Measurements from ENCODE around the gene MAGI2. TPM values are rescaled to one million over a fixed set of nuclear protein-coding genes. Genes with fewer than 3 reads are reported as not detected.

The MAGI2 gene
- polyA plus RNA-seq (ENCODE audit: insufficient read length in 4 of 4), result 10 to 100 TPM; 32.0 to 38.7 (median 33.7) TPM

- peak in 3 of 4 donors; percentile 51 to 68 (median 53) for DNase-seq (ENCODE audit: low read depth in 4 of 4, low spot score in 2 of 4)
Measured at GRCh38 chr7:79453558-79454360, at the start of gene MAGI2. Gene MAGI2, minus strand, starts transcription at chr7:79453667. Its CDS starts 347 bp downstream, at chr7:79453320.

DNA sequence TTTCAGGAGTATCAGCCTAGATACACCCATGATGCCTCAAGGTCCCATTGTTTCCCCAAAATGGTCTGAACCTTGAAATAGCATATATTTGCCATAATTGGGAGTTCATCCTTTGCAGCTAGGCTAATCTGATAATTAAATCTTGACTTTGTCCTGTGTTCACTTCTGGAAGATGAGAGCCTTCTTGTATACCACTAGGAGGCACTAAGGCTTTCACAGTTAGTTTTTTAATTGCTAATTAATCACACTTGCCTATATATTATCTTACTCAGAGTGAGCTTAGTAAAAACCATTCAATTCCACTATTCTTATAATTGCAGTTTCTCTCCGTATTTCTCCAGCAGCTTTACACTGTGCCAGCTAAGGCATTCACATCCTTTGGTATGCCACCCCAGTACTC is 48.7 kb upstream of the MAGI2 start:
- no peak for DNase-seq (ENCODE audit: low read depth in 4 of 4, low spot score in 2 of 4)

DNA sequence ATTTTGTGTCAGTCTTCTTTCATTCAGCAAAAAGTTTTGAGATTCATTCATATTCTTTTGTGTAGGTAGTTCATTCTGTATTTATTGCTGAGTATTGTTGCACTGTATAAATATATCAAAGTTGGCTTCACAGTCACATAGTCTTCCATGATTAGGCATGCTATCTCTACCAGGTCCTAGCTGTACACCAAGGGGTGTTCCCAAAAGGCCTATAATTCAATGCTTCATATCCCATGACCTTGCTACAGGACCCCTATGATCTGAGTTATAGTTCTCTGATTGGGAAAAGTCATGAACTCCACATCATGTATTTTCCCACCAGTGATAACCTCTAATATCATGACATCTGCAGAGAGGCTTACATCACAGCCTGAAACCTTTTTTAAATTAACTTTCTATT is 47.3 kb upstream of the MAGI2 start:
- no peak for DNase-seq (ENCODE audit: low read depth in 4 of 4, low spot score in 2 of 4)

GRCh38 chr7:79497728-79498127 is 44.3 kb upstream of the MAGI2 start:
- no peak for DNase-seq (ENCODE audit: low read depth in 4 of 4, low spot score in 2 of 4)

DNA sequence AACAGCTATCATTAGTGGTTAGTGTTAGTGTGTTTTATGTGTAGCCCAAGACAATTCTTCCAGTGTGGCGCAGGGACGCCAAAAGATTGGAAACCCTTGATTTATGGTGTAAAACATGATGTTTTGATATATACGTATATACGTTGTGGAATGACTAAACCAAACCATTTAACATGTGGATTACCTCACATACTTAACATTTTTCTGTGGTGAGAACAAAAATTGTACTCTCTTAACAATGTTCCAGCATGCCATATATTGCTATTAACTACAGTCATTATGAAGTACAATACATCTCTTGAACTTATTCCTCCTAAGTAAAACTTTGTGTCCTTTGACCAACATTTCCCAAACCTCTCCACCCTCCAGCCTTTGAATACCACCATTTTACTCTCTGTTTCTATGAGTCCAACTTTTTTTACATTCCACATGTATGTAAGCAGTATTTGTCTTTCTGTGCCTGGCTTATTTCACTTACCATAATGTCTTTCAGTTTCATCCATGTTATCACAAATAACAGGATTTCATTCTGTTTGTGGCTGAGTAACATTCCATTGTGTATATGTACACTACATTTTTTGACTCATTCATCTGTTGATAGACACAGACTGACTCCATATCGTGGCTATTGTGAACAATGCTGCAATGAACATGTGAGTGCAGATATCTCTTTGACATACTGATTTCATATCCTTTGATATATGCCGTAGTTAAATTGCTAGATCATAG is 42.2 kb upstream of the MAGI2 start:
- DNase-seq (ENCODE audit: low read depth in 4 of 4, low spot score in 2 of 4), result no peak

DNA sequence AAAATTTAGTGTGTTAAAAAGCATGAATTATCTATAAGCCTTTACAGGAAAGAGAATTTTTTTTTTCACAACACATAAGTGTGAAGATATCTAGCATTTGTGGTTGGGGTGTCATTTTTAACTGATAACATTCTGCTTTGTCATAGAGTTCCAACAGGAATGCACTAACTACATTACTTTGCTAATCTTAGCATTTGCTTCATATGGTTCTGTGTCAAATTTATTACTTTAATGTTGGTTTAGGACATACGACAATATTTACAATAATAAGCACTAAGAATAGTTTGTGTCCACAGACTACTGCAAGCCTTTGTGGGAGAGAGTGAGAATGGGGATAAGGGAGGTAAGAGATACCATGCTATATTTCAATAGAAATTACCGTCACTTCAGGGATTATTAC is 40.6 kb upstream of the MAGI2 start:
- DNase-seq (ENCODE audit: low read depth in 4 of 4, low spot score in 2 of 4), result no peak

DNA sequence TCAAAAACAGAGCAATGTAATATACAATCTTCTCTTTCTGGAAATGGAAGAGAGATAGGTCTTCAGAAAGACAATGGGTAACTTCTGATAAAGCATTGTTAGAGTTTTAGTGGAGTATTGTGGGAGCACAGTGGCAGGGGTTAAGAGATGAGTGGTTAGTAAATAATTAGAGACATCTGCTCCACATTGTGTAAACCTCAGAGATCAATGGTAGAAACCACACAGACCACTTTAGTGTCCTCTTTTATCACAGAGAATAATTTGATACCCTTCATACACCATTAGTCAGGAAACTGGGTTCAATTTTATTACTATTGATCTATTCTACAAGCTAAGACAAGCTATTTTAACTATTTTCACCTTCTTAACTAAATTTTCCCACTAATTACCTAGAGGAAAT is 35.9 kb upstream of the MAGI2 start:
- no peak for DNase-seq (ENCODE audit: low read depth in 4 of 4, low spot score in 2 of 4)

GRCh38 chr7:79478386-79478785 is 24.9 kb upstream of the MAGI2 start:
- DNase-seq (ENCODE audit: low read depth in 4 of 4, low spot score in 2 of 4), result no peak

DNA sequence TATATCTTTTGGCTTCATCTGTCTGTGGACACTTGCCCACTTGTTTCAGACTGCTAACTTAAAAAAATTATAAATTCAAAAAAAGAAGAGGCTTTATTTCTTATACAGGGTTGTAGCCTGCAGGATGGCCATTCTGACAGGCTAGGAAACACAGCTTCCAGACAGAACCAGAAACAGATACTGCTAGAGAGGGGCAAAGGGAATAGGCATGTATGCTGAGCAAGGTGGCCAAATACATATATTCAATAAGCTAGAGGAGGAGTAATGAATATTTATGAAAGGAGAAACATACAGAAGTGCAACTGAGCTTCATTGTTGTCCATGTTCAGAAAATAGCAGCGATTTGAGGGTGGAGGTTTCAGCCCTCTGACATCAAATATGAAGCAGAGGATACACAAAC is 22.0 kb upstream of the MAGI2 start:
- DNase-seq (ENCODE audit: low read depth in 4 of 4, low spot score in 2 of 4), result no peak

DNA sequence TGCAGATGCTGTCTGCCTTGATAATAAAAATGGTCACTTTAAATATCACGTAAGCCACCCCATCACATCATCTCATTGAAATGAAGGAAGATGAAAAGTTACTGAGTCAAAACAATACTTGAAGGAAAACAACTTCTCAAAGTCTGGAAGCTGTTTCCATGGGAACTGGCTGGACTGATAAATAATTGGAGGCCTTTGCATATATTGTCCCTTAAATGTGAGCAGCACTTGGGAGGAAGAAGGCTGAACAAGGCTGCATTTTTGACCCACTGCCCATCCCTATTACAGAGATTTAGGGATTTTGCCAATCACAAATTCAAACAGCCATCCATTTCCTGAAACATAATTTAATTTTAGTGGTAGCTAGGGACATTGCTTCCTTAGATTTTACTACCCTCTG is 18.2 kb upstream of the MAGI2 start:
- no peak for DNase-seq (ENCODE audit: low read depth in 4 of 4, low spot score in 2 of 4)

GRCh38 chr7:79471283-79471682 is 17.8 kb upstream of the MAGI2 start:
- DNase-seq (ENCODE audit: low read depth in 4 of 4, low spot score in 2 of 4), result no peak

GRCh38 chr7:79465551-79465950 is 12.1 kb upstream of the MAGI2 start:
- DNase-seq (ENCODE audit: low read depth in 4 of 4, low spot score in 2 of 4), result no peak

GRCh38 chr7:79464051-79464450 is 10.6 kb upstream of the MAGI2 start:
- DNase-seq (ENCODE audit: low read depth in 4 of 4, low spot score in 2 of 4), result no peak

DNA sequence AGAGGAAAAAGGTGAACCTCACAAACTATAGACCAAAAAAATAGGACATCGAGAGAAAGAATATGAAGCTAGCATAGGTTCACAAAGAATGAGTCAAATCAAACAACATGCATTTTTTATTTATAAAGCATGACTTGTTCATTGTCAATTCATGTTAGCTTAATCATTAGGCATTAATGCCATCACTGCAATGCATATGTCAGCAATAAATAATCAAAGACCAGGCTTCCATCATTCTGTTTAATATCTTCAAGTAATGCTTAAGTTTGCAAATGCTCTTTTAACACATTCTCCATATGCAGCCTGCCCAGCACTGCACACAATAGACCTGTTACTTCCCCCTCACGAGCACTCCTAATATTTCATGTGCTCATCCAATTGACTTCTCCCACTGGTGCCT is 8.9 kb upstream of the MAGI2 start:
- DNase-seq (ENCODE audit: low read depth in 4 of 4, low spot score in 2 of 4), result no peak

DNA sequence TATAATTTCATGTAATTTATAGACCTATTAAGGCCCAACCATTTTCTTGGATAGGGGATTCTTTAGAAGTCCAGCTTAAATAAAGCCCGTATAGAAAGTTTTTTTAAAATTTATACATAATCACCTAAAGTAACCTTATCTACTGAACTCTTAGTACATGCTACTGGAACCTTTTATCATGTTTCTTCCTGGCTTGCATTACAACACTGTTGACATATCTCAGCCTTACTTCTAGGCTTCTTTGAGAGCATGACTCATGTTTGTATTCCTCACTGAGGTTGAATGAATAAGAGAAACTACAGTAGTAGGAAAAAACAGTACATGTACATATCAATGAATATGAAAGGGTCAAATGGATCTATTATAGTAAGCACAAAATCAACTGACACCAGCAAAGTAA is 8.2 kb upstream of the MAGI2 start:
- no peak for DNase-seq (ENCODE audit: low read depth in 4 of 4, low spot score in 2 of 4)

GRCh38 chr7:79459381-79459780 is 5.9 kb upstream of the MAGI2 start:
- DNase-seq (ENCODE audit: low read depth in 4 of 4, low spot score in 2 of 4), result no peak

GRCh38 chr7:79458796-79459195 is 5.3 kb upstream of the MAGI2 start:
- no peak for DNase-seq (ENCODE audit: low read depth in 4 of 4, low spot score in 2 of 4)

DNA sequence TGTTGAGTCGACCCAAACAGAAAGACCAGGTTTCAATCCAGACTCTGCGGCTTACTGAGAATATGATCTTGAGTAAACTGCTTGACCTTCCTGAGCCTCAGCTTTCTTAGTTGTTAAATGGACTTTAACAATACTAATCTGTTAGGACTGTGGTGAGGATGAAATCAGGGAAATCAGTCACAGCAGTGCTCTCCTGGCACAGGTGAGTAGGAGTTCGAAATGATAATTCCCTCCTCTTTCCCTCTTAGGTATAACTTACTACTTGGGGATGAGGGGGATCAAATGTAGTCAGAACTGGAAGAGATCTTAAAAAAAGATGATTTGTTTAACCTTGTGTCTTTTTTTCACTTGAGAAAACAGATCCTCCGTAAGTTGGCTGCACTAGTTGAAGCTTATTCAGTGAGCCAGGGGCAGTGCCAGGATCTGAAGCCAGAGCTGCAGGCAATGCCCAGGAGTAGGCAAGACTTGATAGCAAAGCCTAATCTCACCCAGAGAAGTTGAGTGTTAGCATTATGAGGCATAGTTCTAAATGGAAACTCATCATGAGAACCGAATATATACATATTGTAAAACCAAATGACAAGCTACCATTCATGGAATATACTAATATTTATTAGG is 1.8 kb upstream of the MAGI2 start:
- DNase-seq (ENCODE audit: low read depth in 4 of 4, low spot score in 2 of 4), result peak in 1 of 4 donors; percentile 2

DNA sequence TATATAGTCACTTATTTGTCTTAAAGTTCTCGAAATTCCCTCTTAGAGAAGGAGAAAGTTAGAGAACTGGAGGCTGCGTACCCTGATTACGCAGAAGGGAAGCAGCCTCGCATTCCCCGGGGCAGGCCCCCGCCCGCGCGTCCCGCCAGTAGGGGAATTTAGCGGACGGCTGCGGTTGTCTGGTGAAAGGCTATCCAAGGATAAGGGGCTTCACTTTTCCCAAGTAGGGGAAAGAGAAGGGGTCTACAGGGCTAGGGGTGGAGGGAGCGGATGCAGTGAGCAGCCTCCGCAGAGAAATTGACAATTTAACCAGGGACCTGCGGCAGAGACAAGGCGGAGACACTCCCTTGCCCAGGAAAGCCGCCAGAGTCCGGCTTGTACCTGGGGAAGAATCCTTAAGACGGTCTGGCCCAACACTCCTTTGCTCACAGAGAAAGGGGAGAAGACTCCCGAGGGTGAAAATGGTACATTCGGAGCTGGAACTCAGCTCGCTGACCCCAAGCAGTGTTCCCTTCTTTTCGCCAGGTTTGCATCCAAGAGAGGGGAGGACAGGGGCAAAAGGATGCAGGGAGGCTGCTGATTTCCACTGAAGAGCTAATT is 994 bp upstream of the MAGI2 start:
- peak in 2 of 4 donors; percentile 17 to 21 for DNase-seq (ENCODE audit: low read depth in 4 of 4, low spot score in 2 of 4)

DNA sequence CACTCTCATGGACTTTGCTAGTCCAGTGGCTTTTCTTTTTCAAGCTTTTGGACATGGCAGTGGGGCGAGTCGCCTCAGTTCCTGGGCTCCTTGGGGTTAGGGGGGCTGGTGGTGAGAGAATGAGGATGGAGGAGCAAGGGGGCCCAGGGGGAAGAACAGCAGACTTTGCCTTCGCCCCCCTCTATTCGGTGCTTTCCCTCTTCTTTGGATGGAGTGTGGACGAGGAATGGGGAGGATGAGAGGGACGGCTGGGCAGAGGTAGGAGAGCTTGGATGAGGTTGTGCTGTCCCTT is 255 bp downstream of the MAGI2 start:
- peak in 1 of 4 donors; percentile 24 for DNase-seq (ENCODE audit: low read depth in 4 of 4, low spot score in 2 of 4)

- peak in 2 of 4 donors; percentile 8 to 24 for DNase-seq (ENCODE audit: low read depth in 4 of 4, low spot score in 2 of 4)
Measured at GRCh38 chr7:79452495-79453265, 787 bp downstream of the MAGI2 start.

All from left renal cortex interstitium (tissue), 4 donors.